Astrocyte (in vitro differentiated cells and primary cell): ENCODE results near the gene TRAF3IP1. TPM values are rescaled to one million over a fixed set of nuclear protein-coding genes. Genes with fewer than 3 reads are reported as not detected.
A peak's percentile ranks its signal among the peaks of the same experiment; 100 is the strongest.

ENCODE experiments used
- DNase-seq: peaks from one replicate; pipeline ENCODE4 v3.0.0-alpha.2; 2010; ENCODE audit warnings: low read depth
- FAIRE-seq: peaks from 2 replicates; lab custom pipeline; 2011; peaks lifted over from hg19 to GRCh38; lab: Jason Lieb, UNC
- H2AFZ ChIP-seq: 2 replicates; pipeline ENCODE4 v1.6.0; 2012; ENCODE audit warnings: low read depth, low read length, inconsistent platforms
- H3K27ac ChIP-seq: 2 replicates; pipeline ENCODE4 v1.5.1; 2011; ENCODE audit warnings: low read depth, low read length, inconsistent platforms
- H3K27me3 ChIP-seq: 2 replicates; pipeline ENCODE4 v1.6.0; 2011; ENCODE audit warnings: low read length, inconsistent platforms; ENCODE audit not compliant: insufficient read depth
- H3K36me3 ChIP-seq: 2 replicates; pipeline ENCODE4 v1.5.1; 2011; ENCODE audit warnings: low read length, inconsistent platforms; ENCODE audit not compliant: insufficient read depth
- H3K4me1 ChIP-seq: 2 replicates; pipeline ENCODE4 v1.5.1; 2011; ENCODE audit warnings: low read length, inconsistent platforms; ENCODE audit not compliant: insufficient read depth
- H3K4me2 ChIP-seq: 2 replicates; pipeline ENCODE4 v1.6.0; 2012; ENCODE audit warnings: low read length, inconsistent platforms
- H3K4me3 ChIP-seq: 2 replicates; pipeline ENCODE4 v1.5.1; 2011; ENCODE audit warnings: low read depth, mild to moderate bottlenecking, low read length, inconsistent platforms; ENCODE audit not compliant: insufficient read depth
- H3K79me2 ChIP-seq: 2 replicates; pipeline ENCODE4 v1.6.0; 2012; ENCODE audit warnings: mild to moderate bottlenecking, low read length, inconsistent platforms; ENCODE audit not compliant: insufficient read depth
- H3K9ac ChIP-seq: 2 replicates; pipeline ENCODE4 v1.6.0; 2012; ENCODE audit warnings: mild to moderate bottlenecking, low read length, inconsistent platforms
- H3K9me3 ChIP-seq: 2 replicates; pipeline ENCODE4 v1.5.1; 2012; ENCODE audit warnings: low read depth, mild to moderate bottlenecking, low read length, inconsistent platforms; ENCODE audit not compliant: insufficient read depth
- H4K20me1 ChIP-seq: 2 replicates; pipeline ENCODE4 v1.6.0; 2012; ENCODE audit warnings: low read length, inconsistent platforms; ENCODE audit not compliant: insufficient read depth
- H3K27ac Mint-ChIP-seq: one replicate; pipeline ENCODE4 v1.8.0; 2021; ENCODE audit warnings: mild to moderate bottlenecking, mixed read lengths; ENCODE audit not compliant: unreplicated experiment
- H3K27me3 Mint-ChIP-seq: one replicate; pipeline ENCODE4 v1.8.0; 2021; ENCODE audit warnings: low read depth, mixed read lengths; ENCODE audit not compliant: unreplicated experiment
- H3K36me3 Mint-ChIP-seq: one replicate; pipeline ENCODE4 v1.8.0; 2021; ENCODE audit warnings: low read depth, mixed read lengths; ENCODE audit not compliant: unreplicated experiment
- H3K4me1 Mint-ChIP-seq: one replicate; pipeline ENCODE4 v1.8.0; 2021; ENCODE audit warnings: low read depth, mixed read lengths; ENCODE audit not compliant: unreplicated experiment
- H3K4me3 Mint-ChIP-seq: one replicate; pipeline ENCODE4 v1.8.0; 2021; ENCODE audit warnings: mild to moderate bottlenecking, moderate library complexity, mixed read lengths; ENCODE audit not compliant: unreplicated experiment
- H3K9me3 Mint-ChIP-seq: one replicate; pipeline ENCODE4 v1.8.0; 2021; ENCODE audit warnings: mild to moderate bottlenecking, mixed read lengths; ENCODE audit not compliant: unreplicated experiment
- EZH2 ChIP-seq: IDR thresholded peaks from 2 replicates; pipeline ENCODE4 v1.6.1; 2012; ENCODE audit warnings: mild to moderate bottlenecking, low read length, inconsistent platforms; ENCODE audit not compliant: insufficient read depth
- total RNA-seq: library from RNA; stranded (reverse); gene quantifications from 2 replicates; pipeline ENCODE4 v1.2.1, GENCODE V29; 2021
- TF ChIP-seq, protein P1 (sequence below): IDR thresholded peaks from 2 replicates; pipeline ENCODE4 v1.5.1; 2011; ENCODE audit warnings: low read depth, mild to moderate bottlenecking, inconsistent platforms, low read length, moderate library complexity; ENCODE audit not compliant: insufficient read depth

Gene TRAF3IP1
- total RNA-seq, 1 donor from 2014 or later = 19.6 TPM

DNA sequence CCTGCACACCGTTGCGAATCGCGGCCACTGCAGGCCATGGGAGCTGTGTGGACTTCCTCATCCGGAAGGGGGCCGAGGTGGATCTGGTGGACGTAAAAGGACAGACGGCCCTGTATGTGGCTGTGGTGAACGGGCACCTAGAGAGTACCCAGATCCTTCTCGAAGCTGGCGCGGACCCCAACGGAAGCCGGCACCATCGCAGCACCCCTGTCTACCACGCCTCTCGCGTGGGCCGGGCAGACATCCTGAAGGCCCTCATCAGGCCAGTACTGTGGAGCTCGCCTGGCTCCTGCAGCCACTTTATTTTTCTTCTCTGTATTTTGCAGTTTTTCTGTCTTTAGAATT lies 115.4 kb downstream of the TRAF3IP1 start:
- no peaks in the 10 kb centered on the region for H3K27me3 ChIP-seq
- no peak overlapping the region for H2AFZ ChIP-seq
- peaks cover 3% of the 10 kb centered on the region for H3K9me3 ChIP-seq
- no peak overlapping the region for H3K4me3 ChIP-seq
- H3K79me2 ChIP-seq = peaks cover 83% of the 10 kb centered on the region
- peaks cover 11% of the 10 kb centered on the region for H3K4me1 Mint-ChIP-seq
- H4K20me1 ChIP-seq = no peaks in the 10 kb centered on the region
- FAIRE-seq (no peak), DNase-seq (no peak)
- TF ChIP-seq, protein P1, sequence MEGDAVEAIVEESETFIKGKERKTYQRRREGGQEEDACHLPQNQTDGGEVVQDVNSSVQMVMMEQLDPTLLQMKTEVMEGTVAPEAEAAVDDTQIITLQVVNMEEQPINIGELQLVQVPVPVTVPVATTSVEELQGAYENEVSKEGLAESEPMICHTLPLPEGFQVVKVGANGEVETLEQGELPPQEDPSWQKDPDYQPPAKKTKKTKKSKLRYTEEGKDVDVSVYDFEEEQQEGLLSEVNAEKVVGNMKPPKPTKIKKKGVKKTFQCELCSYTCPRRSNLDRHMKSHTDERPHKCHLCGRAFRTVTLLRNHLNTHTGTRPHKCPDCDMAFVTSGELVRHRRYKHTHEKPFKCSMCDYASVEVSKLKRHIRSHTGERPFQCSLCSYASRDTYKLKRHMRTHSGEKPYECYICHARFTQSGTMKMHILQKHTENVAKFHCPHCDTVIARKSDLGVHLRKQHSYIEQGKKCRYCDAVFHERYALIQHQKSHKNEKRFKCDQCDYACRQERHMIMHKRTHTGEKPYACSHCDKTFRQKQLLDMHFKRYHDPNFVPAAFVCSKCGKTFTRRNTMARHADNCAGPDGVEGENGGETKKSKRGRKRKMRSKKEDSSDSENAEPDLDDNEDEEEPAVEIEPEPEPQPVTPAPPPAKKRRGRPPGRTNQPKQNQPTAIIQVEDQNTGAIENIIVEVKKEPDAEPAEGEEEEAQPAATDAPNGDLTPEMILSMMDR = no peak
- TF ChIP-seq EZH2 = no peak
- H3K27ac Mint-ChIP-seq = no peak overlapping the region
- H3K4me3 Mint-ChIP-seq = no peak overlapping the region
- H3K36me3 ChIP-seq = peaks cover 11% of the 10 kb centered on the region
- H3K27ac ChIP-seq = peak overlapping the region; percentile 100
- no peaks in the 10 kb centered on the region for H3K27me3 Mint-ChIP-seq
- H3K4me2 ChIP-seq = peak overlapping the region; percentile 77
- H3K9me3 Mint-ChIP-seq = peaks cover 3% of the 10 kb centered on the region
- H3K9ac ChIP-seq = peak overlapping the region; percentile 90
- H3K4me1 ChIP-seq = peaks cover 56% of the 10 kb centered on the region
- peaks cover 15% of the 10 kb centered on the region for H3K36me3 Mint-ChIP-seq

GRCh38 chr2:238438856-238439849 lies 118.8 kb downstream of the TRAF3IP1 start:
- H3K36me3 ChIP-seq = peaks cover 17% of the 10 kb centered on the region
- no peak overlapping the region for H2AFZ ChIP-seq
- H3K27ac ChIP-seq = peak overlapping the region; percentile 100
- peak overlapping the region; percentile 7 for H3K27ac Mint-ChIP-seq
- H3K4me3 Mint-ChIP-seq = no peak overlapping the region
- no peaks in the 10 kb centered on the region for H3K9me3 ChIP-seq
- no peaks in the 10 kb centered on the region for H3K27me3 ChIP-seq
- peak overlapping the region; percentile 80 for H3K4me2 ChIP-seq
- peaks cover 63% of the 10 kb centered on the region for H3K4me1 ChIP-seq
- peak overlapping the region; percentile 31 for H3K4me3 ChIP-seq
- FAIRE-seq (peak; percentile 97), DNase-seq (peak; percentile 100)
- TF ChIP-seq EZH2 = no peak
- TF ChIP-seq, protein P1 = no peak
- no peaks in the 10 kb centered on the region for H3K27me3 Mint-ChIP-seq
- H3K4me1 Mint-ChIP-seq = peaks cover 18% of the 10 kb centered on the region
- H4K20me1 ChIP-seq = no peaks in the 10 kb centered on the region
- H3K9ac ChIP-seq = peak overlapping the region; percentile 92
- H3K9me3 Mint-ChIP-seq = no peaks in the 10 kb centered on the region
- peaks cover 86% of the 10 kb centered on the region for H3K79me2 ChIP-seq
- peaks cover 13% of the 10 kb centered on the region for H3K36me3 Mint-ChIP-seq

GRCh38 chr2:238439917-238440316 lies 119.6 kb downstream of the TRAF3IP1 start:
- Histone ChIP-seq H3K27me3 (no peaks in the 10 kb centered on the region), H3K27ac (peak overlapping the region; percentile 100), H3K9ac (peak overlapping the region; percentile 74), H3K79me2 (peaks cover 93% of the 10 kb centered on the region), H4K20me1 (no peaks in the 10 kb centered on the region), H3K36me3 (peaks cover 24% of the 10 kb centered on the region), H2AFZ (no peak overlapping the region), H3K4me3 (peak overlapping the region; percentile 17), H3K4me1 (peaks cover 57% of the 10 kb centered on the region), H3K4me2 (peak overlapping the region; percentile 80), H3K9me3 (no peaks in the 10 kb centered on the region)
- Mint-ChIP-seq H3K27ac (no peak overlapping the region), H3K4me1 (peaks cover 16% of the 10 kb centered on the region), H3K9me3 (no peaks in the 10 kb centered on the region), H3K36me3 (peaks cover 15% of the 10 kb centered on the region), H3K27me3 (no peaks in the 10 kb centered on the region), H3K4me3 (no peak overlapping the region)
- no peak for TF ChIP-seq EZH2
- TF ChIP-seq, protein P1 = no peak
- DNase-seq = no peak
- FAIRE-seq = no peak
